Astrocyte of the cerebellum (primary cell): Measurements from ENCODE around the gene LBP.
"Not testable (repeated sequence)": the region's sequence is repeated elsewhere in the genome, so short reads cannot be mapped to it uniquely, and the experiment has no call there.

Experiments used
- DNase-seq: peaks from one replicate; pipeline ENCODE4 v3.0.0-alpha.2; 2011; ENCODE audit warnings: low read depth
- H3K4me3 ChIP-seq: 2 replicates; pipeline ENCODE4 v1.5.1; 2011; ENCODE audit warnings: mild to moderate bottlenecking, low read depth, low read length, moderate library complexity
- in situ Hi-C: cut with HindIII; loops from 2 replicates; pipeline ENCODE4 v1.10.0; 2017; ENCODE audit warnings: low sequenced_read_pairs
- TF ChIP-seq, protein P1 (sequence below): IDR thresholded peaks from 2 replicates; pipeline ENCODE4 v1.5.1; 2012; ENCODE audit warnings: low read length, low read depth, moderate library complexity, mild to moderate bottlenecking; ENCODE audit errors: missing control alignments

The LBP gene

DNA sequence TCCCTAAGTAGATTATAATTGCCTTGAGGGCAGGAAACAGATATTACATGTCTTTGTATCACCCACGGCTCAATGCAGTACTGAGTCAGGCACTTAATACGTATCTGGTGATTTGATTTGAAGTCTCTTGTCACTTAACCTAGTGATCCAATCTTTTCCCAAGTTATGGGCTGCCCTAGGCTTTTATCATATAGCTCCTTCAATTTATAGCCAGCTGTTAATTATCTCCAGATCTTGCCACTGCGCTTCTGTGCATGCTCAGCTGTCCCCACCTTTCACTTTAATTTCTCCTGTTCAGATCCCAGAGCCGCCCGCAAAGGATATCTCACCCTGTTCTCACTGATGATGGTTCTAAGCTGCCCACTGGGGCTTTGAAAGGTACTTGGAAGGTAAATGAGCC lies 47.0 kb downstream of the LBP start:
- TF ChIP-seq, protein P1, sequence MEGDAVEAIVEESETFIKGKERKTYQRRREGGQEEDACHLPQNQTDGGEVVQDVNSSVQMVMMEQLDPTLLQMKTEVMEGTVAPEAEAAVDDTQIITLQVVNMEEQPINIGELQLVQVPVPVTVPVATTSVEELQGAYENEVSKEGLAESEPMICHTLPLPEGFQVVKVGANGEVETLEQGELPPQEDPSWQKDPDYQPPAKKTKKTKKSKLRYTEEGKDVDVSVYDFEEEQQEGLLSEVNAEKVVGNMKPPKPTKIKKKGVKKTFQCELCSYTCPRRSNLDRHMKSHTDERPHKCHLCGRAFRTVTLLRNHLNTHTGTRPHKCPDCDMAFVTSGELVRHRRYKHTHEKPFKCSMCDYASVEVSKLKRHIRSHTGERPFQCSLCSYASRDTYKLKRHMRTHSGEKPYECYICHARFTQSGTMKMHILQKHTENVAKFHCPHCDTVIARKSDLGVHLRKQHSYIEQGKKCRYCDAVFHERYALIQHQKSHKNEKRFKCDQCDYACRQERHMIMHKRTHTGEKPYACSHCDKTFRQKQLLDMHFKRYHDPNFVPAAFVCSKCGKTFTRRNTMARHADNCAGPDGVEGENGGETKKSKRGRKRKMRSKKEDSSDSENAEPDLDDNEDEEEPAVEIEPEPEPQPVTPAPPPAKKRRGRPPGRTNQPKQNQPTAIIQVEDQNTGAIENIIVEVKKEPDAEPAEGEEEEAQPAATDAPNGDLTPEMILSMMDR = no peak
- no peak overlapping the region for H3K4me3 ChIP-seq
- DNase-seq = no peak
- in situ Hi-C loops = no loop called here

DNA sequence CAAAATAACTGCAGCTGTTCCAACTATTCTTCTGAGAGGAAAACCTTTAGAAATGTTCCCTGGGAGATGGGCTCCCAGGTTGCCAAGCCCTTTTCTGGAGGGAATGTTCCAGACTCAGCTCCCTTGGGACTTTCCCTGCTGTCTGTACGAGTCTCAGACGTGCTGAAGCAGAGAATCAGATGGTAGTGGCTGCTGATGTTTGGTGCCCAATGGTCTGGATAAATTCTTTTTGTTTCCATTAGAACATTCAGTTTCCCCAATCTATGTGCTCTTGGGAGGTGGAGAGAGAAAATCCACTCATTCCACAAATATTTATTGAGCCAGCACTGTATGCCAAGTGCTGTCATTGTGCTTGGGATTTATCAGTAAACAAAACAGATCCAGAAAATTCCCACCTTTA lies 48.9 kb downstream of the LBP start:
- H3K4me3 ChIP-seq = no peak overlapping the region
- DNase-seq = no peak
- in situ Hi-C loops = no loop called here
- TF ChIP-seq, protein P1 = no peak

DNA sequence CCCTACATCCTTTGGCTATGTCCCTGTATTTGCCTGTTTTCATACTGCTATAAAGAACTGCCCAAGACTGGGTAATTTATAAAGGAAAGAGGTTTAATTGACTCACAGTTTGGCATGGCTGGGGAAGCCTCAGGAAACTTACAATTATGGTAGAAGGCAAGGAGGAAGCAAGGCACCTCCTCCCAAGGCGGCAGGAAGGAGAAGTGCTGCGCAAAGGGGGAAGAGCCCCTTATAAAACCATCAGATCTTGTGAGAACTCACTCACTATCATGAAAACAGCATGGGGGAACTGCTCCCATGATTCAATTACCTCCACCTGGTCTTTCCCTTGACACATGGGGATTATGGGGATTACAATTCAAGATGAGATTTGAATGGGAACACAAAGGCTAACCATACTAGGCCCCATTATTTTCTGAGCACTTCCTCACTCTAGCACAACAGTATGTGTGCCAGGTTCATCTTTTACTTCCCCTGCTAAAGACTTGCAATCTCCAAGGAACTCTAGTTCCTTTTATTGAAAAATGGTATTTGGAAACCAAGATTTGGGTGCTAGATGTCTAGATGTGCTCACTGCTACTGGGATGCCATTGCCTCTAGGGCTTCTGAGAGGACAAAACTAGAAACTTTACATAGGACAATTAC lies 49.6 kb downstream of the LBP start:
- DNase-seq, in situ Hi-C loops: not testable (repeated sequence)

DNA sequence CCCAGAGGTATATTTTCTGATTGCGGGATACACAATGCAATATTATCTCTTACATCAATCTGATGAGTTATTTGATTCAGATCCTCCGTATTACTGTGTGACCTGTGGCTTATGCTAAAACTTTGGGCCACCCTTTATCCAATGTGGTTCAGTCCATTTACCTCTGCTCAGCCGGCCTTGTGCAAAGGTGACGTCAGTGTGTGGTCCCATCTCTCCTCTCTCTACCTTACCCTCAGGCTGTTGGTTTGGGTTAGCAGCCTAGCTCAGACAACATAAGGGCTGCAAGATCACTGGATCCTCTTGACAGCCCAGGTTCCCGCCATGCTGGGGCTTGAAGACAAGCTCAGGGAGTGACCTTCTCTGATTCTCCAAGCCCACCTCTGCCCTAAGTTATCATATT lies 55.8 kb downstream of the LBP start:
- no peak for DNase-seq
- in situ Hi-C loops = no loop called here
- TF ChIP-seq, protein P1 = no peak
- no peak overlapping the region for H3K4me3 ChIP-seq

More for the DNA sequence above, 49.6 kb downstream of the LBP start:
- not testable (repeated sequence) for H3K4me3 ChIP-seq

DNA sequence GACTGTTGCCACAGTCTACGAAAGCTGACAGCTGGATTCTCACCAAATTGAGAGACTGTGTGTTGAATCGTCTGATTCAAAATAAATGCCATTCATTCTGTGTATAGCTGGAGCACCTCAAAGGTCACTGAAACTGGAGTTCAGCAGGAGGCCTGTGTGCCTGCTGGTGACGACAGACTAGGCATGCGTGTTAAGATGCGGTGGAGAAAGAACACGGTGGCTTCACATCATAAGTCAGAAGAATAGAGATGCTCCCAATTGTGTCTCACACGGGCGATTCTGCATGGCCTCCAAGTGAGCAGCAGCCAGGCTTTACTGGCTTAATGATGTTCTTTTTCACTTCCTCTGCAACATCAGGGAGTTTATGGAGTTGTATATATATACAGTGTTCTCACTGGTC lies 56.5 kb downstream of the LBP start:
- no peak overlapping the region for H3K4me3 ChIP-seq
- in situ Hi-C loops = no loop called here
- no peak for DNase-seq
- TF ChIP-seq, protein P1 = no peak

DNA sequence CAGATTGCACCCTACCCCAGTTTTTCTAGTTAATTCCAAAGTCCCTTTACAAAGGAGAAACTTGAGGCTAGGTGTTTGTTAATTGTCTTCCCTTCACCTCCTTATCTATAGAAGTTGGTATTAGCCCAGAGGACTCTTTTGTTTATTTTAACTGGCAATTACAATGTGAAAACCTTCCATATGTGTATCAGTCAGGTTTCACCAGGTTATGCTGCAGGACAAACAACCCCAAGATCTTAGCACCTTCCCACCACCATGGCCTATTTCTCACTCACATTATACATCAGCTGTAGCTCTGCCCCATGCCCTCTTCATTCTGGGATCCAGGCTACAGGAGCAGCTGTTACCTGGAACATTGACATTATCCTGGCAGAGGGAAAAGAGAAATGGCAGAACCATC lies 57.7 kb downstream of the LBP start:
- in situ Hi-C loops = no loop called here
- DNase-seq = no peak
- H3K4me3 ChIP-seq = no peak overlapping the region
- TF ChIP-seq, protein P1 = no peak

DNA sequence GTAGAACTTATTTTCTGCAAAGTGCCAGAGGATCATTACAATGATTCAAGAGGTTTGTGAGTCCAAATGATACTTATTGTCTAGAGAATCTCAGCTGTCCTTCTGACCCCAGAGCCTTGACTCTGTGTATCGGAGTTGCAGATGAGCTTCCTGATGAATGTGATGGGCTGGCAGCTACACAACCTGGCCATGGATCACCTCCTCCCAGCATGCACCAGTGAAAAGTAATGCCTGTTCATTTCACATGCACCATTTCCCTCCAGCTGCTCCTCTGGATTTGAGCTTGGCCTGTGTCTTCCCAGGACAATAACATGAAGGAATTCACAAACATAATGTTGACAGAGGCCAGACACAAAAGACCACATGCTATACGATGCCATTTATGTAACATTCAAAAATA lies 58.9 kb downstream of the LBP start:
- in situ Hi-C loops = no loop called here
- no peak overlapping the region for H3K4me3 ChIP-seq
- TF ChIP-seq, protein P1 = no peak
- DNase-seq = no peak
